BE2C (cell line): Measurements from ENCODE around the gene TOX3.

Experiments
- DNase-seq: peaks from one replicate; pipeline ENCODE4 v3.0.0-alpha.2; 2020
- H3K27me3 ChIP-seq: fragments of 250-450 bp; sonication (Bioruptor Pico); 2 replicates; pipeline ENCODE4 v1.5.1; 2020; ENCODE audit warnings: mild to moderate bottlenecking
- H3K36me3 ChIP-seq: fragments of 250-450 bp; sonication (Bioruptor Pico); 2 replicates; pipeline ENCODE4 v1.5.1; 2020; ENCODE audit warnings: mild to moderate bottlenecking
- H3K4me1 ChIP-seq: fragments of 250-450 bp; sonication (Bioruptor Pico); 2 replicates; pipeline ENCODE4 v1.5.1; 2020
- H3K4me3 ChIP-seq: 2 replicates; pipeline ENCODE4 v1.5.1; 2011; ENCODE audit warnings: low read depth, low read length
- H3K9me3 ChIP-seq: fragments of 250-450 bp; sonication (Bioruptor Pico); 2 replicates; pipeline ENCODE4 v1.5.1; 2020
- CTCF ChIP-seq: IDR thresholded peaks from 2 replicates; pipeline ENCODE4 v1.5.1; 2012; ENCODE audit warnings: mild to moderate bottlenecking, low read depth, low read length

Gene TOX3

GRCh38 chr16:52553322-52553721 is 6.4 kb upstream of the TOX3 start:
- peak; percentile 67 for TF ChIP-seq CTCF
- DNase-seq, result no peak
- peaks cover 9% of the 10 kb centered on the region for H3K27me3 ChIP-seq
- H3K4me3 ChIP-seq, result no peak overlapping the region
- H3K9me3 ChIP-seq, result no peaks in the 10 kb centered on the region
- H3K36me3 ChIP-seq, result no peaks in the 10 kb centered on the region
- H3K4me1 ChIP-seq, result no peaks in the 10 kb centered on the region

- H3K4me1 ChIP-seq, result no peaks in the 10 kb centered on the region
- DNase-seq, result no peak
- TF ChIP-seq CTCF, result no peak
- no peaks in the 10 kb centered on the region for H3K9me3 ChIP-seq
- H3K4me3 ChIP-seq, result no peak overlapping the region
- no peaks in the 10 kb centered on the region for H3K36me3 ChIP-seq
- H3K27me3 ChIP-seq, result peaks cover 15% of the 10 kb centered on the region
Measured at GRCh38 chr16:52552643-52553042, 5.7 kb upstream of the TOX3 start.

- Histone ChIP-seq H3K9me3 (no peaks in the 10 kb centered on the region), H3K4me3 (no peak overlapping the region), H3K4me1 (no peaks in the 10 kb centered on the region), H3K36me3 (no peaks in the 10 kb centered on the region), H3K27me3 (peaks cover 46% of the 10 kb centered on the region)
- peak; percentile 55 for TF ChIP-seq CTCF
- no peak for DNase-seq
Measured at GRCh38 chr16:52549011-52549692, 2.2 kb upstream of the TOX3 start.

GRCh38 chr16:52548261-52549010 is 1.5 kb upstream of the TOX3 start:
- TF ChIP-seq CTCF, result no peak
- Histone ChIP-seq H3K9me3 (no peaks in the 10 kb centered on the region), H3K27me3 (peaks cover 46% of the 10 kb centered on the region), H3K4me1 (no peaks in the 10 kb centered on the region), H3K36me3 (no peaks in the 10 kb centered on the region), H3K4me3 (no peak overlapping the region)
- no peak for DNase-seq

- Histone ChIP-seq H3K4me1 (no peaks in the 10 kb centered on the region), H3K27me3 (peaks cover 49% of the 10 kb centered on the region), H3K4me3 (no peak overlapping the region), H3K9me3 (no peaks in the 10 kb centered on the region), H3K36me3 (no peaks in the 10 kb centered on the region)
- no peak for DNase-seq
- TF ChIP-seq CTCF, result no peak
Measured at GRCh38 chr16:52547834-52548215, 882 bp upstream of the TOX3 start.
